ENCODE results near the gene MAST4.
"Not testable (repeated sequence)": the region's sequence is repeated elsewhere in the genome, so short reads cannot be mapped to it uniquely, and the experiment has no call there.

MAST4 gene

DNA sequence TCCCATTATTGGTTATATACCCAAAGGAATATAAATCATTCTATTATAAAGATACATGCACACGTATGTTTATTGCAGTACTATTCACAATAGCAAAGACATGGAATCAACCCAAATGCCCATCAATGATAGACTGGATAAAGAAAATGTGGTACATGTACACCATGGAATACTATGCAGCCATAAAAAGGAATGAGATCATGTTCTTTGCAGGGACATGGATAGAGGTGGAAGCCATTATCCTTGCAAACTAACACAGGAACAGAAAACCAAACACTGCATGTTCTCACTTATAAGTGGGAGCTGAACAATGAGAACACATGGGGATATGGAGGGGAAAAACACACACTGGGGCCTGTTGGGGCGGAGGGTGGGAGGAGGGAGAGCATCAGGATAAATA is 99.6 kb downstream of the MAST4 start:
- H3K9me3 ChIP-seq (ENCODE audit: control insufficient read depth in 2 of 2, low read length in 2 of 2); H3K36me3 ChIP-seq (ENCODE audit: control insufficient read depth in 2 of 2, insufficient read depth in 2 of 2, low read length in 2 of 2); H3K27me3 ChIP-seq (ENCODE audit: control insufficient read depth in 1 of 2, insufficient read depth in 2 of 2, low read length in 2 of 2): not testable (repeated sequence)

DNA sequence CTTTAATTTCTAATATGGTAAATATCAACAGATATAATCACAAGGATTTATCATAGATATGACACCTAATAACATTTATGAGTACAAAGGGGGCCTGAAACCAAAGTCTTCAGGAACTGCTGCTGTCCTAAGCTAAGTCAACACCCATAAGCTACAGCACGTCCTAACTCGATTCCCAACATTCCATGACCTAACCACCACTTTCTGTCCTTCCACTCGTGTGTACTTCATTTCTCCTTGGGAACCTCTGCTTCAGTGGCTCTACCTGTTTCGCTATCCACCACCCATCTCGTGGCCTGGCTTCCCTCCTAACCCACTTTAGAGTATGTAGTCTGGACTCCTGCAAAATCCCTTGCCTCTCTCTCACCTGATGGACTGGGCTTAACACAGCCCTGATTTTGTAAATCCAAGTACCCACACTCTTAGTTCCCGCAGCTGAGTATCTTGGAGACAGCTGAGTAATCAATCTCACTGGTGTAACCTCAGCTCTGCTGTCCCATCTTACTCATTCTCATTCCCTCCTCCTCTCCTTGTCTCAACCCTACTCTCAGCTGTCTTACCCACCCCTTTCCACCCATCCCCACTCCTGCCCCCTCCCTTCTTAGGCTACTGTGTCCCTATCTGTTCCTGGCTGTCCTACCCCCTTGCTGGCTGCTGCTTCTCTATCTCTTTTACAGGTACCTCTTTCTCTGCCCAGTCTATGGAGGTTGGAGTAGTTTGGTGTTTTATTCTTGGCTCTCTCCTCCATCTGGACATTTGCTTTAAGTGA is 101.8 kb downstream of the MAST4 start:
- no peaks in the 10 kb centered on the region for H3K36me3 ChIP-seq (ENCODE audit: control insufficient read depth in 2 of 2, insufficient read depth in 2 of 2, low read length in 2 of 2)
- no peaks in the 10 kb centered on the region for H3K27me3 ChIP-seq (ENCODE audit: control insufficient read depth in 1 of 2, insufficient read depth in 2 of 2, low read length in 2 of 2)
- no peak overlapping the region for H3K4me3 ChIP-seq (ENCODE audit: low read length in 2 of 2)
- no peak overlapping the region for H3K27ac ChIP-seq (ENCODE audit: low read length)
- no peak overlapping the region for H3K9ac ChIP-seq (ENCODE audit: low read length in 2 of 2)
- peaks cover 0 to 3% of the 10 kb centered on the region in 2 donors for H3K9me3 ChIP-seq (ENCODE audit: control insufficient read depth in 2 of 2, low read length in 2 of 2)
- no peaks in the 10 kb centered on the region for H3K4me1 ChIP-seq (ENCODE audit: control insufficient read depth, insufficient read depth, low read length)

More for the DNA sequence above, 99.6 kb downstream of the MAST4 start:
- H3K4me1 ChIP-seq (ENCODE audit: control insufficient read depth, insufficient read depth, low read length); H3K9ac ChIP-seq (ENCODE audit: low read length in 2 of 2); H3K27ac ChIP-seq (ENCODE audit: low read length); H3K4me3 ChIP-seq (ENCODE audit: low read length in 2 of 2): not testable (repeated sequence)

DNA sequence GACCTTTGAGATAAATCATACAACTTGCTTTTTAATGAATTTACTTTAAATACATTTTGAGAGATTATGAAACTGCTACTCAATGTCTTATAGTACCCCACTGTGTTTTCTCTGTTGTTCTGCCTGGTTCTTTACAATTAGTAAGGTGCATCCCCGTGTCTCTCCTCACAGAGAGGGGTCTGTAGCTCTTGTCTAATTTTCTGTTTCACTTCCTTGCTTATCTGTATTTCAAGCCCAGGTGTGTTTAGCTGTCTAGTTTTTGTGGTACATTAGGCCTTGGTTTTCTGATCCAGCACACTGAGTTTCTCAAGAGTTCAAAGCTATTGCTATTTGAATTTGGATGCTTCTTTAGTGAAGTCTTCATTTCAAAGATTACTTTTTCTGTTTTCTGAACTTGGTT is 105.1 kb downstream of the MAST4 start:
- Histone ChIP-seq H3K27ac (ENCODE audit: low read length) (no peak overlapping the region), H3K4me1 (ENCODE audit: control insufficient read depth, insufficient read depth, low read length) (no peaks in the 10 kb centered on the region), H3K4me3 (ENCODE audit: low read length in 2 of 2) (no peak overlapping the region), H3K27me3 (ENCODE audit: control insufficient read depth in 1 of 2, insufficient read depth in 2 of 2, low read length in 2 of 2) (no peaks in the 10 kb centered on the region), H3K9ac (ENCODE audit: low read length in 2 of 2) (no peak overlapping the region), H3K9me3 (ENCODE audit: control insufficient read depth in 2 of 2, low read length in 2 of 2) (no peaks in the 10 kb centered on the region), H3K36me3 (ENCODE audit: control insufficient read depth in 2 of 2, insufficient read depth in 2 of 2, low read length in 2 of 2) (no peaks in the 10 kb centered on the region)

DNA sequence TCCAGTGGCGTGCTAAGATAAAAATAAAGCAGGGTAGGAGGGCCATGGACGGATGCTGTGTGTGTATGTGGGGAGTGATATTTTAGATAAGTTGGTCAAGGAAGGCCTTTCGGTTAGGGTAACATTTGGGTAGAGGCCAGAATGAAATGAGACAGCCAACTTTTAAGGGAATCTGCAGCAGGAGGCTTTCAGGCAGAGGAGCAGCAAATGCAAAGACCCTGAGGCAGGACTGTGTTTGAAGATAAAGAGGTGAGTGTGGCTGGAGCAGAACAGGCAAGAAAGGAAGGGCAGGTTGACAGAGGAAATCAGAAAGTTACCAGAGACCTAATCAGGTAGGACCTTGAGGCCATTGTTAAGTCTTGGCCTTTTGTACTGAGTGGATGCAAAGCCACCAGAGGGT is 106.2 kb downstream of the MAST4 start:
- Histone ChIP-seq H3K36me3 (ENCODE audit: control insufficient read depth in 2 of 2, insufficient read depth in 2 of 2, low read length in 2 of 2) (no peaks in the 10 kb centered on the region), H3K4me3 (ENCODE audit: low read length in 2 of 2) (no peak overlapping the region), H3K9me3 (ENCODE audit: control insufficient read depth in 2 of 2, low read length in 2 of 2) (no peaks in the 10 kb centered on the region), H3K27ac (ENCODE audit: low read length) (no peak overlapping the region), H3K4me1 (ENCODE audit: control insufficient read depth, insufficient read depth, low read length) (no peaks in the 10 kb centered on the region), H3K9ac (ENCODE audit: low read length in 2 of 2) (no peak overlapping the region), H3K27me3 (ENCODE audit: control insufficient read depth in 1 of 2, insufficient read depth in 2 of 2, low read length in 2 of 2) (no peaks in the 10 kb centered on the region)

DNA sequence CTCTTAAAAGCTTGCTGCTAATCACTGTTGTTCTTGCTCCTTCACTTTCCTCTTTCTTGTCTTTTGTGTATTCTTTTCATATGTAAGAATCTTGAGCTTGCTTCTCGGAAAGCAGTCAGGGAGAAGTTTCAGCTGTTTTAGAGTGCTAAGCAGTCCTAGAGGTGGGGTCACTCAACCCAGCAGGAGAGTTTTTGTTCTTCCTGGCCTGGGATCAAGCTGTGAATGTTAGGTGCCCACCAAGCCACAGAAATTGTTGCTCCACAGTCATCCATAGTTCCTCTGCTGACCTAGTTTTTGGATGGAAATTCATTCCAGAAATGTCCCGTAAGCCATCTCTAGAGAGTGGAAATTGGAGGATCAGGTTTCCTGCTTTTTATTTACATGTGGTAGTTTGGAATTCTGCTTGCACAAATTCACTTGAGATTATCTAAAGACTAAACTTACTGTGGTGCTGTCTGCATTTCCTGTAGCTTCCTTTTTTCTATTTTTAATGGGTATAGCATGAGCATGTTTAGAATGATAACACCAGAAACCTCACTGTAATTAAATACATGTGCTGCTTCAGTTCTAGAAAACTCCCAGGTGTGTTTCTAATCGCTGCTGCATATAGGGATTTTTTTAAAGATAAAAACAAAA is 108.7 kb downstream of the MAST4 start:
- Histone ChIP-seq H3K4me1 (ENCODE audit: control insufficient read depth, insufficient read depth, low read length) (no peaks in the 10 kb centered on the region), H3K27me3 (ENCODE audit: control insufficient read depth in 1 of 2, insufficient read depth in 2 of 2, low read length in 2 of 2) (no peaks in the 10 kb centered on the region), H3K9ac (ENCODE audit: low read length in 2 of 2) (no peak overlapping the region), H3K36me3 (ENCODE audit: control insufficient read depth in 2 of 2, insufficient read depth in 2 of 2, low read length in 2 of 2) (no peaks in the 10 kb centered on the region), H3K27ac (ENCODE audit: low read length) (no peak overlapping the region), H3K4me3 (ENCODE audit: low read length in 2 of 2) (no peak overlapping the region), H3K9me3 (ENCODE audit: control insufficient read depth in 2 of 2, low read length in 2 of 2) (no peaks in the 10 kb centered on the region)

DNA sequence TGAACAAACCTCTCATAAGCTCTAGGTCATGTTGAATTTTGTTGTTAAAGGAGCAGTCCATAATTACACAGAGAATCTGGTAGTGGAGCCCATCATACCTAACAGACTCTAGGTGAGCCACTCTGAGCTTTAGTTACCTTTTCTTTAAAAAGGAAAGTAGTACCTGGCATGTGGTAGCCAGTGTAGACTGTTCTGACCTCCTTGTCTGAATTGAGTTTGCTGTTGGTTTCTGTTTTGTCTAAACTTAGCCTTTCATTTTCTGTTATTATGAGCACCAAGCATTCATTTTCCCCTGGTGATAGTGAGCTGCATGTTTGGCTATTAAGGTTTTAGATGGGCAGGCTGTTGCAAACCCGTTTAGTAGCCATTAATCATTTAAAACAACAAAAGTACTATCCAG is 112.2 kb downstream of the MAST4 start:
- Histone ChIP-seq H3K9me3 (ENCODE audit: control insufficient read depth in 2 of 2, low read length in 2 of 2) (peaks cover 0 to 3% of the 10 kb centered on the region in 2 donors), H3K4me1 (ENCODE audit: control insufficient read depth, insufficient read depth, low read length) (no peaks in the 10 kb centered on the region), H3K27ac (ENCODE audit: low read length) (no peak overlapping the region), H3K4me3 (ENCODE audit: low read length in 2 of 2) (no peak overlapping the region), H3K36me3 (ENCODE audit: control insufficient read depth in 2 of 2, insufficient read depth in 2 of 2, low read length in 2 of 2) (no peaks in the 10 kb centered on the region), H3K9ac (ENCODE audit: low read length in 2 of 2) (no peak overlapping the region), H3K27me3 (ENCODE audit: control insufficient read depth in 1 of 2, insufficient read depth in 2 of 2, low read length in 2 of 2) (no peaks in the 10 kb centered on the region)

DNA sequence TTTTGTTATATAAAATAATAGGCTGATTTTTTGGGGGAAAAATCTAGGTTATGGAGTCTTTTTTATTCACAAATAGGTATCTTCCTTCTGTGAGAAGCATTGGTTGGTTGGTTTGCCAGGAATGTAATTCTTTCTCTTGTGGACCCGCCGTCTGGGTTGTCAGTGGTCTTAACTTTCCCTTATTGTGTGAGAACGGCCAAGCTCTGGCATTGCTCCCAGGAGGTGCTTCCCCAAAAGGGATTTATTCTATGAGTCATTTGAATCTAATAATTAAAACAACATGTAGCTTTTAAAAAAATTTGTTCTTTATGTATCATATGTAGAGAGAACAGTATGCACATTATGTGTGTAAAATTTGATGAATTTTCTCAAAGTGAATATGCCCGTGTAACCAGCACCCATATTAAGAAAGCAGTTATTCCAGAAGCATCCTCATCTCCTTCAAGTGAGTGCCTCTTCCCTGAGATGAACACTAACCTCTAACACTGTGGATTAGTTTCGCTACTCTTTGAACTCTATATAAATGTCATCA is 114.4 kb downstream of the MAST4 start:
- no peaks in the 10 kb centered on the region for H3K36me3 ChIP-seq (ENCODE audit: control insufficient read depth in 2 of 2, insufficient read depth in 2 of 2, low read length in 2 of 2)
- peaks cover 0 to 3% of the 10 kb centered on the region in 2 donors for H3K9me3 ChIP-seq (ENCODE audit: control insufficient read depth in 2 of 2, low read length in 2 of 2)
- no peak overlapping the region for H3K27ac ChIP-seq (ENCODE audit: low read length)
- H3K4me1 ChIP-seq (ENCODE audit: control insufficient read depth, insufficient read depth, low read length) = no peaks in the 10 kb centered on the region
- H3K9ac ChIP-seq (ENCODE audit: low read length in 2 of 2) = no peak overlapping the region
- no peaks in the 10 kb centered on the region for H3K27me3 ChIP-seq (ENCODE audit: control insufficient read depth in 1 of 2, insufficient read depth in 2 of 2, low read length in 2 of 2)
- H3K4me3 ChIP-seq (ENCODE audit: low read length in 2 of 2) = no peak overlapping the region

DNA sequence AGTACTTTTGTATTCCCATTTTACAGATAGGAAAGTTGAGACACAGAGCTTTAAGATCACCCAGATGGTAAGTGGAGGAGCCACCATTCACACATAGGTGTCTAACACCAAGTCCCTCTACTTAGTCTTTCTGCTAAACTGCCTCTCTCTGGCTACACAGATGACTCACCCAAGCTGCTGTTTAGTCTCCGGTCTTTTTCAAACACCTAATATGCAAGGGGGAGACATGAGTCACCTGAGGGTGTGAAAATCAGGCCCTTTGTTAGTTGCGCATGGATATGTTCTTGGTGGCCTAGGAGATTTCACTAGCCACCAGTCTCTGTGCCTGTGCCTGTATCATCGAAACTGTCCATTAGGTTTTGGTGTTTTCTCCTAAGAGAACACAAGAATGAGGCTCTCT is 117.8 kb downstream of the MAST4 start:
- no peaks in the 10 kb centered on the region for H3K4me1 ChIP-seq (ENCODE audit: control insufficient read depth, insufficient read depth, low read length)
- no peak overlapping the region for H3K4me3 ChIP-seq (ENCODE audit: low read length in 2 of 2)
- no peak overlapping the region for H3K9ac ChIP-seq (ENCODE audit: low read length in 2 of 2)
- H3K27me3 ChIP-seq (ENCODE audit: control insufficient read depth in 1 of 2, insufficient read depth in 2 of 2, low read length in 2 of 2) = no peaks in the 10 kb centered on the region
- no peak overlapping the region for H3K27ac ChIP-seq (ENCODE audit: low read length)
- no peaks in the 10 kb centered on the region for H3K36me3 ChIP-seq (ENCODE audit: control insufficient read depth in 2 of 2, insufficient read depth in 2 of 2, low read length in 2 of 2)
- peaks cover 0 to 3% of the 10 kb centered on the region in 2 donors for H3K9me3 ChIP-seq (ENCODE audit: control insufficient read depth in 2 of 2, low read length in 2 of 2)

DNA sequence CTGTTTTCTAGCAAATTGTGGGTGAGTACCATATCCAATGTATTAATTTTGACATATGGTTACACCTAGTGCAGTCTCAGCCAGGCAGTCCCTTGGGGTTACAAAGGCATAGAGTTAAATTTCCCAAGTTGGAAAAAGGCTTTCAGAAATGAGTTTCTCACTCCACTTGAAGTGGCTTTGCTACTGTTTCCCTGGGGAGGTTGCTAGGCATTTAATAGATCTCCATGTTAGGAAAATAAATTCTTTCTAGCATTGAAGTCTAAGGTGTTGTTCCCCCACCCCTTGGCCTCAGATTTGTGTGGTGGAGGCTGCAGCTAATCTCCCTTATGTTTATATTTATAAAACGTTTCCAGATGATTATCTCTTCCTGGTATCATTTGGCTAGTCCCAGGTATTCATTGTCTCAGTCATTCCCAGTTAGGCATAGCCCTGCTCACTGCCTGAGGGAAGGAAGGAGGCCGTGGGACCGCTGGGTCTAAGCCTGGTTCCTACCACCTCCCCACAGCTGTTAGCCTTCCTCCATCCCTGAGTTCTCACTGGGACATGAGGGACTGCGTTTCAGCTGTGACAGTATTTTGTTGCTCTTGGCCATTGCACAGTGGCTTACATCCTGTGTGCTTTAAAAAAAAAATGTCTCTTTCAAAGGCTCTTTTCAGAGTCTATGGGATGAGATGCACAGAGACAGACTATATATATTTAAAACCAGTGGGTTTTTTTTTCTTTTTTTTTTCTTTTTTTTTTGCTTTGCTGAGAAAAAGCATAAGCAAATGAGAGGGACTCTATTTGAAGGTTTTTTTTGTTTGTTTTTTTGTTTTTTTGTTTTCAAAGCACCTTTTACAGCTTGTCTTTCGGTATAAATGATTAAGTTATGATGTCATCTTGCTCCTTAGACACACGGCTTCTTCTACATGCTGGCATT is 121.5 kb downstream of the MAST4 start:
- Histone ChIP-seq H3K9me3 (ENCODE audit: control insufficient read depth in 2 of 2, low read length in 2 of 2) (peaks cover 0 to 3% of the 10 kb centered on the region in 2 donors), H3K9ac (ENCODE audit: low read length in 2 of 2) (no peak overlapping the region), H3K27me3 (ENCODE audit: control insufficient read depth in 1 of 2, insufficient read depth in 2 of 2, low read length in 2 of 2) (peaks cover 0 to 2% of the 10 kb centered on the region in 2 donors), H3K27ac (ENCODE audit: low read length) (no peak overlapping the region), H3K4me1 (ENCODE audit: control insufficient read depth, insufficient read depth, low read length) (no peaks in the 10 kb centered on the region), H3K4me3 (ENCODE audit: low read length in 2 of 2) (no peak overlapping the region), H3K36me3 (ENCODE audit: control insufficient read depth in 2 of 2, insufficient read depth in 2 of 2, low read length in 2 of 2) (no peaks in the 10 kb centered on the region)

DNA sequence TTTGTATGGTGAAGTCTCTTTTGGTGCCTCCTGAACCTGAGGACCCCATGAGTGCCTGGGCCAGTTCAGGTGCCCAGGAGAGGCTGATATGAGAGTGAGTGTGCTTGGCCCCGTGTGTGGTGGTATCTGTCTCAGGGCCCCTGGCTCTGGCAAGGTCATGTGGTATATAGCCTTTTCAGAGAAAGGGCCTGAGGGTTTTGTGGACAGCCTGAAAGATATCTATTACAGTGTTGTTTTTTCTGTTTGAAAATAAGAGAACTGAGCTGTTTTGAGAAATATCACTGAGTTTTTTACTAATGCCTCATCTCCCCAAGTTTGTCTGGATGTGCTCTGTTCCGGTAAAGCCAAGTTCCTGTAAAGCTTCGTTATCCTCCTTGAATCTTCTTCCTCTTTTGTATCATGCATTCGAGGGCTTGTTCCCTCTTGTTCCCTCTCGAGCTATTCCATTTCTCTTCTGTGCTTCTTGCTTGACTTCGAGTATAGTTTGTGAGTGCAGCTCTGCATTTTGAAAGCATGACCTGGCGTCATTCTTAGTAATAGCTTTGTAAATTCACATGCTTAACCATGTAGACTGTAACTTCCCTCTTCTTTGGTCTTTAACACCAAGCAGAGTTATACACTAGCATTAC is 122.3 kb downstream of the MAST4 start:
- Histone ChIP-seq H3K4me1 (ENCODE audit: control insufficient read depth, insufficient read depth, low read length) (no peaks in the 10 kb centered on the region), H3K36me3 (ENCODE audit: control insufficient read depth in 2 of 2, insufficient read depth in 2 of 2, low read length in 2 of 2) (no peaks in the 10 kb centered on the region), H3K9me3 (ENCODE audit: control insufficient read depth in 2 of 2, low read length in 2 of 2) (no peaks in the 10 kb centered on the region), H3K9ac (ENCODE audit: low read length in 2 of 2) (no peak overlapping the region), H3K27ac (ENCODE audit: low read length) (no peak overlapping the region), H3K4me3 (ENCODE audit: low read length in 2 of 2) (no peak overlapping the region), H3K27me3 (ENCODE audit: control insufficient read depth in 1 of 2, insufficient read depth in 2 of 2, low read length in 2 of 2) (peaks cover 0 to 2% of the 10 kb centered on the region in 2 donors)

Data from stomach smooth muscle (tissue), 2 donors.